NCI-H2029 treated with DMSO at 0.1 percent for 48 hours (cell line): ENCODE results near the gene SLC25A13.

Source experiments
- DNase-seq: peaks from one replicate; lab custom pipeline; 2025; lab: John Stamatoyannopoulos, UW

Gene SLC25A13

GRCh38 chr7:96203786-96204185 lies 118.1 kb downstream of the SLC25A13 start:
- no peak for DNase-seq

- DNase-seq, result no peak
Observed at GRCh38 chr7:96202102-96202501, 119.8 kb downstream of the SLC25A13 start.

GRCh38 chr7:96200740-96201139 lies 121.2 kb downstream of the SLC25A13 start:
- no peak for DNase-seq

- no peak for DNase-seq
Observed at GRCh38 chr7:96199421-96199820, 122.5 kb downstream of the SLC25A13 start.

GRCh38 chr7:96198047-96198636 lies 123.8 kb downstream of the SLC25A13 start:
- no peak for DNase-seq

GRCh38 chr7:96196676-96197075 lies 125.2 kb downstream of the SLC25A13 start:
- DNase-seq, result no peak

GRCh38 chr7:96189129-96189820 lies 132.6 kb downstream of the SLC25A13 start:
- DNase-seq, result no peak

GRCh38 chr7:96188591-96188991 lies 133.3 kb downstream of the SLC25A13 start:
- no peak for DNase-seq

GRCh38 chr7:96188174-96188581 lies 133.7 kb downstream of the SLC25A13 start:
- DNase-seq, result no peak

GRCh38 chr7:96187735-96188134 lies 134.2 kb downstream of the SLC25A13 start:
- DNase-seq, result no peak

- no peak for DNase-seq
Observed at GRCh38 chr7:96184783-96185182, 137.1 kb downstream of the SLC25A13 start.

- no peak for DNase-seq
Observed at GRCh38 chr7:96183163-96183670, 138.7 kb downstream of the SLC25A13 start.

- no peak for DNase-seq
Observed at GRCh38 chr7:96182424-96183158, 139.3 kb downstream of the SLC25A13 start.

- DNase-seq, result no peak
Observed at GRCh38 chr7:96181174-96181573, 140.7 kb downstream of the SLC25A13 start.

- DNase-seq, result no peak
Observed at GRCh38 chr7:96179837-96180236, 142.1 kb downstream of the SLC25A13 start.

- DNase-seq, result no peak
Observed at GRCh38 chr7:96179341-96179740, 142.6 kb downstream of the SLC25A13 start.

GRCh38 chr7:96178581-96178980 lies 143.3 kb downstream of the SLC25A13 start:
- DNase-seq, result no peak

- DNase-seq, result no peak
Observed at GRCh38 chr7:96177353-96177752, 144.5 kb downstream of the SLC25A13 start.

- DNase-seq, result no peak
Observed at GRCh38 chr7:96174812-96175211, 147.1 kb downstream of the SLC25A13 start.

GRCh38 chr7:96173781-96174180 lies 148.1 kb downstream of the SLC25A13 start:
- DNase-seq, result no peak

- no peak for DNase-seq
Observed at GRCh38 chr7:96169439-96169838, 152.5 kb downstream of the SLC25A13 start.

- no peak for DNase-seq
Observed at GRCh38 chr7:96167424-96167823, 154.5 kb downstream of the SLC25A13 start.

GRCh38 chr7:96161897-96162296 lies 160.0 kb downstream of the SLC25A13 start:
- no peak for DNase-seq
